T47D (cell line): ENCODE results near the gene MS4A5.

ENCODE experiments used
- DNase-seq, 2 experiments: peaks; one replicate each; pipeline versions ENCODE4 v3.0.0 to v3.0.0-alpha.2; 2011 to 2012; ENCODE audit warnings: low read depth in 1 of 2, low spot score in 1 of 2
- JUND ChIP-seq: IDR thresholded peaks from 2 replicates; pipeline ENCODE4 v1.6.1; 2012; ENCODE audit warnings: low read depth
- in situ Hi-C: cut with HindIII; loops from 2 replicates; pipeline ENCODE4 v1.10.0; 2016; ENCODE audit warnings: low sequenced_read_pairs, low pct_unique_long_range_greater_than_20kb

Gene MS4A5

GRCh38 chr11:60429272-60429671 is at the start of gene MS4A5:
Gene MS4A5, plus strand, starts transcription at chr11:60429572. Its CDS starts 103 bp downstream, at chr11:60429675.
- in situ Hi-C loops = no loop called here
- DNase-seq = no peak
- TF ChIP-seq JUND = no peak

- no peak for DNase-seq
- in situ Hi-C loops = no loop called here
- no peak for TF ChIP-seq JUND
Measured at GRCh38 chr11:60389279-60389910, 40.0 kb upstream of the MS4A5 start.

DNA sequence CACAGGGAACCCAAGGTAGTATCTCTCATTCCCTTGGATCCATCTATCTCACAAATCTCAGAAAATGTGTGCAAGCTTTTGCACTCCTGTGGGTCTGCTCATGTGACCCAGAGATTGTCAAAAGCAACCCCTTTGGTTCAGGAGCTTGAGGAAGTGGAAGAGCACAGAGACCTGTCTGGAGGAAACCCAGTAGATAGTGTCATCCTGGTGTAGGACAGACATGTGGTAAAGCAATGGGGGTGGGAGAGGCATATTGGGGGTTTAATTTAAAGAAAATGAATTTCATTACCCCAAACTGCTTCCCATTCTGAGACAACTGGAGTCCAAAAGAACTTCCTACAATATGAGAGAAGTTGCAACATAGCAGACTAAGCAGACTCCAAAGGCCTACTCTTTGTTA is 39.0 kb upstream of the MS4A5 start:
- in situ Hi-C loops = no loop called here
- no peak for TF ChIP-seq JUND
- no peak for DNase-seq

DNA sequence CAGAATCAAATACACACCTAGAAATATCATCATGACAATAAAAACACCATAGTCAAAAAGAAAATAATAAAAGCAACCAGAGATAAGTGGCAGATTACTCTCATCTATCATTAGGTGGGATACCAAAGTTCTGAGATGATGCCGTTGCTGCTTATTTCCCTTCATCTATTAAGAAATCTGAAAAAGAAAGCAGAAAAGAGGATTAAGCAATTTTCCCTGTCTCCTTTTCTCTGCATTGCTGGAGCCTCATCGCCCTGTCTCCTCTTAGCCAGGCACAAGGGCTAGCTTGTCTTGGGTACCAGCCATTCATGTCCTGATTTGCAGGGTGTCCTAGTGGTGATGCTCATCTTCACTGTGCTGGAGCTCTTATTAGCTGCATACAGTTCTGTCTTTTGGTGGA is 37.0 kb upstream of the MS4A5 start:
- no peak for TF ChIP-seq JUND
- in situ Hi-C loops = no loop called here

GRCh38 chr11:60393016-60393415 is 36.4 kb upstream of the MS4A5 start:
- DNase-seq = no peak
- no peak for TF ChIP-seq JUND
- in situ Hi-C loops = no loop called here

More for the DNA sequence above, 37.0 kb upstream of the MS4A5 start:
- no peak for DNase-seq

GRCh38 chr11:60394666-60395380 is 34.5 kb upstream of the MS4A5 start:
- TF ChIP-seq JUND = no peak
- no peak for DNase-seq
- in situ Hi-C loops = no loop called here

GRCh38 chr11:60396382-60396781 is 33.0 kb upstream of the MS4A5 start, which contains the start of gene MS4A14:
Gene MS4A14, plus strand, starts transcription at chr11:60396459. Its CDS starts 120 bp downstream, at chr11:60396579.
- TF ChIP-seq JUND = no peak
- in situ Hi-C loops = no loop called here
- no peak for DNase-seq

GRCh38 chr11:60396799-60397198 is 32.6 kb upstream of the MS4A5 start:
- no peak for TF ChIP-seq JUND
- no peak for DNase-seq
- in situ Hi-C loops = no loop called here

DNA sequence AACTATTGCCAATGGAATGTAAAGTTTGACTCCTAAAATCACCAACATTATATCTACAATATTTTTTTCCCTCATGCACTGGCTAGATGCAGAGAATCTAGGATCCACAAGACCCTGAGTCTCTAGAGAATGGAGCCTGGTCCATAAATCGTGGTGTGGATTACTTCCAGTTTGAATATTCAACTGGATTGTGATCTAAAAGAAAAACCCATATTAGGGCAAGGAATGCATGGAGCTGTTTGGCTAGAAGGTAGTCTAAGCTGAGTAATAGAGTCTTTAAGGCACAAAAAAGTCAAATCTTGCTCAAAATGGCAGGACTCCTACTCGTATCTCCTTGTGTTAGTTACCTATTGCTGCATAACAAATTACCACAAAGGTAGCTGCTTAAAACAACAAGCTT is 9.4 kb upstream of the MS4A5 start:
- DNase-seq = no peak
- in situ Hi-C loops = no loop called here
- TF ChIP-seq JUND = no peak

- in situ Hi-C loops = no loop called here
- no peak for TF ChIP-seq JUND
- DNase-seq = no peak
Measured at GRCh38 chr11:60422609-60423008, 6.8 kb upstream of the MS4A5 start.

- in situ Hi-C loops = no loop called here
- DNase-seq = peak in 1 of 2 experiments; percentile 72
- no peak for TF ChIP-seq JUND
Measured at GRCh38 chr11:60428517-60428916, 855 bp upstream of the MS4A5 start.

- DNase-seq = no peak
- in situ Hi-C loops = no loop called here
- no peak for TF ChIP-seq JUND
Measured at GRCh38 chr11:60431251-60431650, 1.9 kb downstream of the MS4A5 start.

- in situ Hi-C loops = no loop called here
- no peak for TF ChIP-seq JUND
- no peak for DNase-seq
Measured at GRCh38 chr11:60433401-60433800, 4.0 kb downstream of the MS4A5 start.
